Right atrium auricular region (tissue), 2 donors: ENCODE data around the gene GAL3ST2. TPM values are rescaled to one million over a fixed set of nuclear protein-coding genes. Genes with fewer than 3 reads are reported as not detected.
"Not testable (repeated sequence)": the region's sequence is repeated elsewhere in the genome, so short reads cannot be mapped to it uniquely, and the experiment has no call there.

Experiments used
- DNase-seq: peaks from one replicate; pipeline ENCODE4 v3.0.0-alpha.2; 2019; ENCODE audit warnings: low spot score
- H3K27ac ChIP-seq, 2 donors: fragments of 200-600 bp; sonication (generic); 1 replicate in 1 of 2; 2 replicates in 1 of 2; pipeline ENCODE4 v1.5.1; 2016 to 2019
- H3K27me3 ChIP-seq, 2 donors: fragments of 200-600 bp; sonication (generic); one replicate each; pipeline versions ENCODE4 v1.5.1 to v1.6.0; 2017 to 2019
- H3K36me3 ChIP-seq: fragments of 200-600 bp; sonication (generic); one replicate; pipeline ENCODE4 v1.5.1; 2016
- H3K4me1 ChIP-seq, 2 donors: fragments of 200-600 bp; sonication (generic); one replicate each; pipeline versions ENCODE4 v1.5.1 to v1.6.0; 2017 to 2019
- H3K4me3 ChIP-seq, 2 donors: fragments of 200-600 bp; sonication (generic); 1 replicate in 1 of 2; 2 replicates in 1 of 2; pipeline ENCODE4 v1.5.1; 2017 to 2019; ENCODE audit warnings: mild to moderate bottlenecking in 1 of 2, moderate library complexity in 1 of 2
- H3K9me3 ChIP-seq, 2 donors: fragments of 200-600 bp; sonication (generic); one replicate each; pipeline ENCODE4 v1.5.1; 2019
- total RNA-seq, 2 donors: library from RNA; depleted of rRNA; stranded (reverse); fragments of >200 nt; gene quantifications; one replicate each; pipeline ENCODE4 v1.1.0, GENCODE V29; 2016
- TF ChIP-seq, protein P1 (sequence below), 2 donors: fragments of 200-600 bp; sonication (generic); IDR thresholded peaks; one replicate each; pipeline ENCODE4 v1.5.1; 2019; ENCODE audit warnings: antibody characterized with exemption in 2 of 2

Gene GAL3ST2
- total RNA-seq, 2 donors from 2014 or later, result 0.56 to 1.1 TPM

DNA sequence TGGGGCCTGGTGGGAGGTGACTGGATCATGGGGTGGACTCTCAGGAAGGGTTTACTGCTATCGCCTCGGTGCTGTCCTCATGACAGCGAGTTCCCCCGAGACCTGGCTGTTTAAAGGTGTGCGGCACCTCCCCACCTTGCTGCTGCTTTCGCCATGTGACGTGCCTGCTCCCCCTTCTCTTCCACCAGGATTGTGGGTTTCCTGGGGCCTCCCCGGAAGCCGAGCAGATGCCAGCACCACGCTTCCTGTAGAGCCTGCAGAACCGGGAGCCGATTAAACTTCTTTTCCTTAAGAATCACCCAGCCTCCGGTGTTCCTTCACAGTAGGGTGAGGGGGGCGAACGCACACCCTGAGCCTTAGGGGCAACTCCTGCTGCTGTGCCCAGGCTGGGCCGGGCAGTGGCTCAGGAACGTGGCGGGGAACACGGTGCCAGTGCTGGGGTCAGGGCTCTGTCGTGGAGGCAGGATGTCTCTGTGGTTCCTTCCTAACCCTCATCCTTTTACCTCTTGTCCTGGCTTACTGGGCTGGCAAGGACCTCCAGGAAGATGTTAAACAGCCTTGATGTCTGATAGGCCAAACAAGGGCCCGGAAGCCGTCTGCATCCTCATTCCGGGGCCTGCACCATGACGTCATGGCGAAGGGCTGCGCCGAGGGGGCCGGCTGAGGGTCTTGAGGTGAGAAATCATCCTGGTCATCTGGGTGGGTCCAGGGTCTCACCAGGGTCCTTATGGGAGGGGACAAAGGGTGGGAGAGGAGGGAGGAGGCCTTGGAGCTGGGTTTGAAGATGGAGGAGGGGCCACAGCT lies 45.0 kb downstream of the GAL3ST2 start:
- Histone ChIP-seq H3K9me3 (no peaks in the 10 kb centered on the region), H3K27me3 (no peaks in the 10 kb centered on the region), H3K4me3 (no peak overlapping the region), H3K4me1 (peaks cover 0 to 5% of the 10 kb centered on the region in 2 donors), H3K36me3 (no peaks in the 10 kb centered on the region), H3K27ac (no peak overlapping the region)
- DNase-seq, result peak; percentile 54
- TF ChIP-seq, protein P1, sequence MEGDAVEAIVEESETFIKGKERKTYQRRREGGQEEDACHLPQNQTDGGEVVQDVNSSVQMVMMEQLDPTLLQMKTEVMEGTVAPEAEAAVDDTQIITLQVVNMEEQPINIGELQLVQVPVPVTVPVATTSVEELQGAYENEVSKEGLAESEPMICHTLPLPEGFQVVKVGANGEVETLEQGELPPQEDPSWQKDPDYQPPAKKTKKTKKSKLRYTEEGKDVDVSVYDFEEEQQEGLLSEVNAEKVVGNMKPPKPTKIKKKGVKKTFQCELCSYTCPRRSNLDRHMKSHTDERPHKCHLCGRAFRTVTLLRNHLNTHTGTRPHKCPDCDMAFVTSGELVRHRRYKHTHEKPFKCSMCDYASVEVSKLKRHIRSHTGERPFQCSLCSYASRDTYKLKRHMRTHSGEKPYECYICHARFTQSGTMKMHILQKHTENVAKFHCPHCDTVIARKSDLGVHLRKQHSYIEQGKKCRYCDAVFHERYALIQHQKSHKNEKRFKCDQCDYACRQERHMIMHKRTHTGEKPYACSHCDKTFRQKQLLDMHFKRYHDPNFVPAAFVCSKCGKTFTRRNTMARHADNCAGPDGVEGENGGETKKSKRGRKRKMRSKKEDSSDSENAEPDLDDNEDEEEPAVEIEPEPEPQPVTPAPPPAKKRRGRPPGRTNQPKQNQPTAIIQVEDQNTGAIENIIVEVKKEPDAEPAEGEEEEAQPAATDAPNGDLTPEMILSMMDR (IDR thresholded peaks at IDR 0.05), result no peak

DNA sequence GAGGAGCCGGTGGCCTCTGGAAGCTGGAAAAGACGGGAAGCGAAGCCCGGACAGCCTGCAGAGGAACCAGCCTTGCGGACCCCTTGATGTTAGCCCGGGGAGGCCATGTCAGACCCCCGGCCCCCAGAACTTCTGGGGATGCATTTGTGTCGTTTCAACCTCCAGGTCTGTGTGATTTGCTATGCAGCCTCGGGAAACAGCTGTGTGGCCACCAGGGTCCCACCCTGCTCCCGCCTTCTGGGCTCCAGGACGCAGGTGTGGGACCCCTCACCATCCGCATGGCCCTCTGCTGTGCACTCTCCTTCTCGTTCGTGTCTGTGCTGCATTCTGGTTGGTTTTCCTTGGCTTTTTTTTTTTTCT lies 45.6 kb downstream of the GAL3ST2 start:
- TF ChIP-seq, protein P1 (IDR thresholded peaks at IDR 0.05), result no peak
- Histone ChIP-seq H3K4me1 (peaks cover 0 to 1% of the 10 kb centered on the region in 2 donors), H3K36me3 (no peaks in the 10 kb centered on the region), H3K4me3 (no peak overlapping the region), H3K27ac (no peak overlapping the region), H3K27me3 (no peaks in the 10 kb centered on the region), H3K9me3 (peaks cover 0 to 6% of the 10 kb centered on the region in 2 donors)
- DNase-seq, result no peak

- not testable (repeated sequence) for DNase-seq, H3K4me1 ChIP-seq
- H3K9me3 ChIP-seq, result peaks cover 0 to 13% of the 10 kb centered on the region in 2 donors
These were observed 47.2 kb downstream of the GAL3ST2 start for GRCh38 chr2:241823531-241824437.

DNA sequence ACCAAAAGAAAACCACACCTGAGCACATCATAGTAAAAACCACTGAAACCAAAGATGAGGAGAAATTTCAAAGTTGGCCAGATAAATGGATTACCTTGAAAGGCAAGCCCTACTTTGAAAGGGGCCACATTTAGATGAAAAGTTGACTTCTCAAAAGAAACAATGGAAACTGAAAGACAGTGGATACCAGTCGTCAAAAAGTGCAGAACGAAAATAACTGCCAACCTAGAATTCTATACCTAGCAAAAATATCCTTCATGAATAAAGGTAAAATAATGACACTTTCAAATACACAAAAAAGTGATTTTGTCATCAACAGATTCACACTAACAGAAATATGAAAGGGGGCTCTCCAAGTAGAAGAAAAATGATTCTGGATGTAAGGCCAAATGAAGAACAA lies 50.8 kb downstream of the GAL3ST2 start:
- H3K27ac ChIP-seq, result no peak overlapping the region
- H3K9me3 ChIP-seq, result peaks cover 0 to 13% of the 10 kb centered on the region in 2 donors
- H3K4me1 ChIP-seq, result no peaks in the 10 kb centered on the region
- no peak for DNase-seq
- TF ChIP-seq, protein P1 (IDR thresholded peaks at IDR 0.05), result no peak
- H3K36me3 ChIP-seq, result no peaks in the 10 kb centered on the region
- H3K4me3 ChIP-seq, result no peak overlapping the region
- no peaks in the 10 kb centered on the region for H3K27me3 ChIP-seq

More at GRCh38 chr2:241823531-241824437, 47.2 kb downstream of the GAL3ST2 start:
- H3K4me3 ChIP-seq, H3K27ac ChIP-seq, H3K27me3 ChIP-seq, H3K36me3 ChIP-seq: not testable (repeated sequence)

GRCh38 chr2:241833101-241833663 lies 56.6 kb downstream of the GAL3ST2 start:
- Histone ChIP-seq H3K36me3 (no peaks in the 10 kb centered on the region), H3K4me1 (no peaks in the 10 kb centered on the region), H3K27ac (no peak overlapping the region), H3K27me3 (no peaks in the 10 kb centered on the region), H3K4me3 (no peak overlapping the region), H3K9me3 (no peaks in the 10 kb centered on the region)
- DNase-seq, result no peak
- TF ChIP-seq, protein P1 (IDR thresholded peaks at IDR 0.05), result no peak

GRCh38 chr2:241833756-241834526 lies 57.3 kb downstream of the GAL3ST2 start:
- H3K4me3 ChIP-seq, H3K27ac ChIP-seq, H3K36me3 ChIP-seq, H3K4me1 ChIP-seq, H3K9me3 ChIP-seq, H3K27me3 ChIP-seq: not testable (repeated sequence)
- peak; percentile 42 for DNase-seq
